WI38 (cell line): ENCODE results near the gene TCFL5.

ENCODE experiments used
- H3K4me3 ChIP-seq: 2 replicates; pipeline ENCODE4 v1.5.1; 2011; ENCODE audit warnings: low read depth, mild to moderate bottlenecking, control low read depth, low read length
- CTCF ChIP-seq: IDR thresholded peaks from 2 replicates; pipeline ENCODE4 v1.5.1; 2012; ENCODE audit warnings: low read depth, mild to moderate bottlenecking, control low read depth, low read length

TCFL5 gene

DNA sequence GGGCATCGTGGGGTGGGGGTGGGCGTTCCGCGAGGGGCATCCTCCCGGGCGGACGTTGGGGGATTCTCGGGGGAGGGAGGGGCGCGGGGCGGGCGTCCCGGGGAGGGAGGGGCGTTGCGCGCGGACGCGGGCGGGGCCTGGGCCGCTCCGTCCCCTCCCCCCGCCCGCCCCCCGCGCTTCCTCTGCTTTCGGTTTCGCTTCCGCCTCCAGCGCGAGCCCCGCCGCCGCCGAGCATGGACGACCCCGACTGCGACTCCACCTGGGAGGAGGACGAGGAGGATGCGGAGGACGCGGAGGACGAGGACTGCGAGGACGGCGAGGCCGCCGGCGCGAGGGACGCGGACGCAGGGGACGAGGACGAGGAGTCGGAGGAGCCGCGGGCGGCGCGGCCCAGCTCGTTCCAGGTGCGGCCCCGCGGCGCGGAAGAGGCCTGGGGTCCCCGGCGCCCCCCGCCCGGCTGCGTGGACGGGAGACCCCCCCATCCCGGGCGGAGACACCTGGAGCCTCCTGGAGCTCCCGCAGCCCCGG is 56.9 kb downstream of the TCFL5 start, which contains the start of gene OGFR:
TSS of gene OGFR (plus strand) at position 209 of the 528 bp plus-strand sequence. CDS start at position 234, 25 bp downstream.
- no peak for TF ChIP-seq CTCF
- peak within 1 kb of the TSS; percentile 78 for H3K4me3 ChIP-seq

DNA sequence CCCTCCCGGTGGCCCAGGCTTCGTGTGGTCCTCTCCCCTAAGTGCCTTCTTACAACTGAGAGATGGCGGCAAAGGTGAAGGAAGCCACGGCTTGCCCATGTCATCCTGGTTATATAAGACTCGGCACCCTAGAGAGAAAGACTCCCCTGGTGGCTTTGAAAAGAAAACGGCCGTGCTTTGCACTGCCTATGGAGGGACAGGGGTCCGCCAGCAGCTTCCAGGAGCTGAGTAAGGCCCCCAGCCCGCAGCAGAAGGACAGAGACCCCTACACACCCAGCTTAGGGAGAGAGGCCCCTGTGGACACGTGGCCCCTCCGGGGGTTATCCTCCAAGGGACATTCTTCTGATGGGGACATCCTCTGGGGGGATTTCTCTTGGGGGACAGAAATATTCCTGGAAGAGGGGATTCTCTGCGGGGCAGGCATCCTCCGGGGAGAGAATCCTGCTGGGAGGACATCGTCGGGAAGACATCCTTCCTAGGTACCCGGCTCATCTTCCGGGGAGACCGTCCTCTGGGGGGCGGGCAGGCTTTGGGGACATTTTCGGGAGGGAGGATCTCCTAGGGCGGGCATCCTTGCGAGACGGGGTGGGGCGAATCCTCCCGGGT is 57.5 kb downstream of the TCFL5 start:
- 0 out of 2 replicates have a peak, but pooled peaks have one; percentile 1 for TF ChIP-seq CTCF

DNA sequence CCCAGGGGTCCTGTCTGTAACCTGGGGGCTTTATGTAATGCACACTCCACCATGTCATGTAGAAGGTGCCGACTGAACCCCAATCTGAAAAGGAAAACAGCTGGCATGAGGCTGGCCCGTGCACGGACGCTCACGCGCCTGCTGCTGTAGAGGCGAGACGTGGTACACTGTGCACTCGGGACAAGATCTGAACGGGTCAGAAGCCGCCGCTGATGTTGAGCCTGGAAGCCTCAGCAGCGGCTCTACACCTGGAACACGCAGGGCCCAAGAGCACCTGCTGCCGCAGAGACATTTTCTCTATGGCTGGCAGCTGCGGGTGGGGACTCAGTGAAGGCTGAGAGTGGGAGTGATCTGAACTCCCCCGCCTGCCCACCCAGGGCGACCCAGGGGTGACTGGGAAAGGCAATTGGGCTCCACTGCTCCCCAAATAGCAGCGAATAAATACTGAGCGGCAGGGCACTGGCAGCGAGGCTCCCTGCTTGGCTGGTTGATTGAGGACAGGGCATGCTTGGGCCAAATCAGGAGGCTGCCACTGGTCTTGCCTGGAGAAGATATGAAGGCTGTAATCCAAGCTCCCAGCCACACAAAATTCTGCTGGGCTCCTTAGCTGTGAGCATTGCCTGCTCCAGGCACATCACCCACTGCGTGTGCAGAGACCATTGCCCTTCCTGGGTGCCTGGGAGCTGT is 59.5 kb downstream of the TCFL5 start:
- no peak overlapping the region for H3K4me3 ChIP-seq
- TF ChIP-seq CTCF, result no peak

More for the DNA sequence above, 57.5 kb downstream of the TCFL5 start:
- peak overlapping the region; percentile 78 for H3K4me3 ChIP-seq

GRCh38 chr20:62801284-62802010 is 60.2 kb downstream of the TCFL5 start:
- TF ChIP-seq CTCF, result no peak
- no peak overlapping the region for H3K4me3 ChIP-seq

DNA sequence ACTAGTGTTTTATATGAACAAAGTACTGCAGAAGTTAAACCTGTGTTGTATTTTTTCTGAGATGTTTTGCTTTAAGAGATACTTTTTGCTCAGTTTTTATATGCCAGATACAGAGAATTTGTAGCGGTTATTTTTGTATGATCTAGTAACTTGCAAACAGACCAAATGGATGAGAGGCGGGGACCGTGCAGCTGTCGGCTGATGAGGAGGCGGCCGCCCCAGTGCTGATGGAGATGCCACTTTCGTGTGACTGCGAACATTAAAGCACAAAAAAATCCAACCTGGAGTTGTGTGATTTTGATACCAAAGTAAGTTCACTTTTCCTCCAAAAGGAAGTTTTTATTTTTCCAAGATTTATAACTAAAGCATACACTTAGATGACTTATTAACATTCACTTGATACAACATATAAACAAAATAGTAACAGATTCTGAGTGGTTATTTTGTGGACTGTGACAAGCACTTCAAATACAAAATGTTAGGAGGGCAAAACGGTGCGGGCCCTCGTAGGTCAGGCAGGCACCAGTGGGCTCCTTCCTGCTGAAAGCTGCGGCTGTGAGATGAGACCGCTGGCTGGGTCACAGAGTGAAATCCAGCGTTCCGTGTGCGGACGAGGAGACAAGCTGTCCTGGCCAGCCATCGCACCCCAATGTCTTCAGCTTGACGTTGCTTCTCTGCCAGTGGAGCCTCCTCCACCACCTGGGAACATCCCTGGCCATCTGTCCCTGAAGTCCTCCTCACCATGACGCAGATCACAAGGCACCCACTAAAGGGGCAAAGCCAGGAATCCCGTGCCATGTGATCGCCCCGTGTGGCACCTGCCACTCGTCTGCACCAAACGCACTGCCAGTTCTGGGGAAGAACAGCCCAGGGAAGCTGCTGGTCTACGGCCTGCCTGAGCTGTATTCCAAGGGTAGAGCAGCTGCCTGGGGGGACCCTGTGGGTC is 61.0 kb downstream of the TCFL5 start:
- TF ChIP-seq CTCF, result no peak
- H3K4me3 ChIP-seq, result no peak overlapping the region

DNA sequence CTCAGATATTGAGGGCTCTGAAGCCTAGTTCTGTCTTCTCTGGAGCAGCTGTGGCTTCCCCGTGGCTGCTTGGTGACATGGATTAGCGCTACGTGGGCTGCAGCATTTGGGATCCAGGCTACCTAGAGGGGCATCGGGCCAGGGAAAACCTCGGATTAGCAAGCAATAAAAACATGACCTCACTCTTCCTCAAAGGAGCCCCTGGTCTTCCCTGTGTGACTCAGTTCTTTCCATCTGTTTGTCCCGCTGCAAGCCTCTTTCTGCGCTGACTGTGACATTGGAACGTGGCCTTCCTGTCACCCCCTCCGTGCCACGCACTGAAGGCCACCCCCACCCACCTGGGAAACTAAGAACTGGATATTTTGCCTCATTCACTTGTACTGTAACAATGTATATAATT is 61.7 kb downstream of the TCFL5 start:
- H3K4me3 ChIP-seq, result no peak overlapping the region
- TF ChIP-seq CTCF, result no peak
